ENCODE results near the gene NTNG1.

NTNG1 gene

DNA sequence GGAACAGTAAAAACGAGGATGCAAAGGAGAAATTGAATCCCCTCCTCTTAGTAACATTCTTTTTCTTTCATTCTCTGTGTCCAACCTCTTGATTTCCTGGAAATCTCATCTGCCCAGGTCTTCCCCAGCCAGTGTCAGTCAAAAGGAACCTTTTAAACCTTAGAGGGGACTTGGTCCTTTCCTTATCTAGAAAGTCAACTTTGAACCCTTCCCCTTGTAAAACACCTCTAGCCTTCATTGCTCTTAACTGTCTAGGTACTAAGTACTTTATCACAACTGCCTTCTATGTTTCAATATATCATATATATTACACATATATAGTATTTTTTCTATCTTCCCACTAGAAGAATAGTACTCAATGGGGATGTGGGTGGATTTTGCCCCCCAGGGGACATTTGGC lies 282.1 kb downstream of the NTNG1 start:
- no peak for DNase-seq

DNA sequence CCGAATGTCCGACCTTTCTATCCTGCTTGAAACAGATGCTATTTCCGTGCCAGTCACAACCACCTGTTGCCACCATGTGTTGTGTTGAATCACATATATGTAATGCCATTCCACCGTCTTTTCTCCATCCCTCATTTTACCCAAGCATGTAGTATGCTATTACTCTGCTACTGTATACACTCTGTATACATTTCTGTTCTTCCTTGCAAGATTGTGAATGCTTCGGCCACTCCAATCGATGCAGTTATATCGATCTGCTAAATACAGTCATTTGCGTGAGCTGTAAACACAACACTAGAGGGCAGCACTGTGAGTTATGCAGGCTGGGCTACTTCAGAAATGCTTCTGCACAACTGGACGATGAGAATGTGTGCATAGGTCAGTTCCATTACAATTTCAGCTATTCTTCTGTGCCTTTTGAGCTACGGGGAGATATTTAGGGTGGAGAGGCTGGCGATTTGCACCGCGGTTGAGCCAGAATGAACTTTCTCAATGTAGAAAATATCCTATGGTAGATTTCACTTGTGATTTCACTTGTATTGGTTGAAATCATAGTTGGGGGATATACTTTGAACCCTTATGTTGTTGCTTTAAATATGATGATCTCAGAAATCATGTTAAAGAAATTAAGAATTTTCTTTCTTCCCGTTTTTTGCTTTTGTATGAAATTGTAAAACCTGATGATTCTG lies 289.8 kb downstream of the NTNG1 start:
- DNase-seq: no peak

DNA sequence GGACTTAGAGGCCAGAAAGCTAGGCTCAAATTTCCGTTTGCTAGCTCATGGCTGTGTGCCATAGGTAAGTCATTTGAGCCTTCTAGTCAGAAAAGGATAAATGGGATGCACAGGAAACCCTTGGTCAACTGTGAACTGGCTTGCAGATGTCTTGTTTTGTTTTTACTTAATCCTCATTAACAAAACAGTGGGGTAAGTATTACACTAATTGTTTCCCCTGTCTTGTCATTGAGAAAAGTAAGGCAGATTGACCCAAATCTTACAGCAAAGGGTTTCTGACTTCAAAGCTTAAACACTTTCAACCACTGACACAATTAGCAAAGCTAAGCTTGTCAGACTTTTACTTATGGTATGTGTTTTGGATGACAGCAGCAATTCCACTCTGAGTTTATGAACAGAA lies 291.3 kb downstream of the NTNG1 start:
- DNase-seq: no peak

DNA sequence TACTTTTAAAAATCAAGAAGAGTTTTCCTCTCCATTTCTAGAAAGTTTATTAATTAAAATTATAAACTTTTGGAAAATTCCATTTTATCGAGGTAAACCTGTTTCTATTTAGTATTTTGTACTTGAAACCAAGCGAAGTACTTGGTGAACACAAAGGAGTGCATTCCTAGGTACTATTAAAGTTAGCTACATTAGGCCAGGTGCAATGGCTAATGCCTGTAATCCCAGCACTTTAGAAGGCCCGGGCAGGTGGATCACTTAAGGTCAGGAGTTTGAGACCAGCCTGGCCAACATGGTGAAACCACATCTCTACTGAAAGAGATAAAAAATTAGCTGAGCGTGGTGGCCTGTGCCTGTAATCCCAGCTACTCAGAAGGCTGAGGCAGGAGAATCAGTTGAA lies 292.2 kb downstream of the NTNG1 start:
- no peak for DNase-seq

DNA sequence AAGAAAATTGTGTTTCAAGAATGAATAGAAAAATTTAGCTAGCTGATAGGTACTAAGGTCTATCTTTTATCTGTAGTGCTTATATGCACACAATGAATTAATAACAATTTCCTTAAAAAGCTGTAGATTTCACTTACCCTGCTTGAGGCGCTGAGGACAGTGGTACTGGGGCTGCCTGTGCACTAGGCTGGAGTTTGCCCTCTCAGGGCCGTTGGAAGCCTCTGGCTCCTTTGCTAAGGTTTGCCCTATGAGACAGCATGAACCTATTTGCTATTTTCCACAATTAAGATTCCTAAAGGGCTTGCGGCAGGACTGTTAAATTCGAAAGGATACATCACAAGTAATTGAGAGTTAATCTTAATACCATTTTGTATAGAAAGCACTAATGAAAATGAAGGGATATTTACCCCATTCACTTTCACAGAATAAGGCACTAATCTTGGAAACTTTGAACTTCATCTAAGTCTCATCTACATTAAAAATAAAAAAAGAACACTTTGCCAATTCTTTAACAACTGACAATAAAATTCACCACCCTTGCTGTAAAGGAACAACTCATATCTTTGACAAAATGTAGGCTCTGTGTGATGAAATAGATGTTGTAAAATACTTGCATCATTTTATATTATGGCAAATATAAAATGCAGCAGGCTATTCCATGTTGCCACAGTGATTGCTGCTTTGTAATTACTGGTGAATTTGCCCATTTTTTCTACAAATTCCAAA lies 293.0 kb downstream of the NTNG1 start:
- DNase-seq: no peak

DNA sequence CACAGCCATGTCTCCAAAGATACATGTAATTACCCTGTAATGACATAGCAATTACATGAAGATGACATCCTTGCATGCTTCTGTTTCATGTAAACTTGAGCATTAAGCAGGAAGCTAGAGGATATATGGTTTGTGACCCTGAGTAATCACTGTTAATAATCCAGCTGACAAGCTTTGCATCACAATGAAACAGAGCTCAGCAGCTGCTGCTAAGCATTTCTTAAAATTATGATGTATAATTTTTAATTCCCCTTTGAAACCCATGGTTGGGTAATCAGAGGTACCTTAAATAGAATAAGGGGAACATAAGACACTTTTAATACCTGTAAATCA lies 293.5 kb downstream of the NTNG1 start:
- DNase-seq: no peak

DNA sequence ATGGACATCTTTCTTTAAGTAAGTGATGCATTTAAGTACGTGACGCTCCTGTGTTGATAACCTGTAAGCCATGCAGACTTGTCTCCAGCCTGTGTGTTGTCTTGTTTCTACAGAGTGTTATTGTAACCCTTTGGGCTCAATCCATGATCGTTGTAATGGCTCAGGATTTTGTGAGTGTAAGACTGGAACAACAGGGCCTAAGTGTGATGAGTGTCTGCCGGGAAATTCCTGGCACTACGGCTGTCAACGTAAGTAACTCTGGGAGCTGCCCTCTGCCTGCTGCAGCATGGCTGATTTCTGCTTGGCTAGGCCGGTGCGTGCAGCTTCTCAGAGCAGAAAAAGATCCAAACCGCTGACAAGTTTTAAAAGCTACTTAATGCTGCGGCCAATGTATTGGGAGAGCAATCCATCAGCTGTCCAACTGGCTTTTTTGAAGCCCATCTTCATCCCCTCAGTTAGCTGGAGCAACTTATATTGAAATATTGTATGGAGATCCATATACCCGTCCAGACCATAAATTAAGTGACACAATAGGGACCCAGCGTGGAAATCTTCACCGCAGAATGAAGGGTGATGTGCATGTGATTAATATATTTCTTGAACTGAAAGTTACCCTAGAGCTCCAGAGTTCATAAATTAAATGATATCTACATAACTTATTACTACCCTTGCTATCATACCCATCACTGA lies 295.9 kb downstream of the NTNG1 start:
- DNase-seq: no peak

DNA sequence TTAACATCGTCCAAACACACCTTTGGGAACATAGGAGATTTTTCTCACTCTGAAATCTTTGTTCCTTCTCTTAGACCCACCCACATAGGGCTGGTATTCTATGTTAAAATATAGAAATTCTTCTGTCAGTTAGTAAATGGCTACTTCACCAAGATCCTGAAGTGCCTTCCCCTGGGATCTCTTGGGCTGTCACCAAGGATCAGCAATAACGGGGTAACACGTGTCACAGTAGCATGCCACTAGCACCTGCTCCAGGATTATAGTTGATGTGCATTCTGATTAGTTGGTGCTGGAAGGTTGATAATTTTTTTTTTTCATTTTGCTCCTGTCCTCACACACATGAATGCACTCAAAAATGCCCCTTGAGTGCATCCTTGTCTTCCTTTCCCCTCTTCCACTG lies 298.7 kb downstream of the NTNG1 start:
- no peak for DNase-seq

DNA sequence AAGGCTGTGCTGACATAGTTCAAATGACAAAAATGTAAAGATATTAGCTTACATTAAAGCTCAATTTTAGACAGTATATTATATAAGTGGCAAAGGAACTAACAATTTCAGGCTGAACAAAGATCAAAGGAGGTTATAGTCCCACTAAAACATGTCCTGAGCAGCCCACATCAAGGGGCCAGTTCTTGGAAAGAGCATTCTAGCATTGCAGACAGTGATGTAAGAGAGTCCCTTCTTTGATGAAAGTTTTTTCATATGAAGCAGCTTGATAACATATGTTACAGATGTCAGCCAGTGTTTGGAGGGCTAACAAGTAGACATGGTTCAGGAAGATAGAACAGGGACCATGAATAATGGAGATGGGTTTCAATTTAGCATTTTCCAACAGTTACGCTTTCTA lies 301.7 kb downstream of the NTNG1 start:
- no peak for DNase-seq

DNA sequence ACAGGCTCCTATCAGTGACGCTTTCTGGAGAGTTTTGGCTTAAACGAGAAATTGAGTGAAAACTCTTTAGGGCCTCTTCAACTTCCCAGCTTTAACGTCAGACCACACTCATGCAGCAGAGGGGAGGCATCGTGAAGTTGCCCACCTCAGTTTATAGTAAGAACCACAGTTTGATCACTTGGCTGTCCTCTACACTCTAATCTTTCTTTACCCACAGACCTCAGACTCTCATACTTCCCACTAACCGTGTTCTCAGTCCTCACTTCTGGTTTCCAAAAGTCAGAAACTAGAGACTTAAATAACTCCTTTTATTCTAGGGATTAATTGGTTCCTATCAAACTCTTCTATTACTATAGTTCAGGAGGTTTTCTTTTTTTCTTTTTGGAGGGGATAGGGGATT lies 302.2 kb downstream of the NTNG1 start:
- DNase-seq: no peak

DNA sequence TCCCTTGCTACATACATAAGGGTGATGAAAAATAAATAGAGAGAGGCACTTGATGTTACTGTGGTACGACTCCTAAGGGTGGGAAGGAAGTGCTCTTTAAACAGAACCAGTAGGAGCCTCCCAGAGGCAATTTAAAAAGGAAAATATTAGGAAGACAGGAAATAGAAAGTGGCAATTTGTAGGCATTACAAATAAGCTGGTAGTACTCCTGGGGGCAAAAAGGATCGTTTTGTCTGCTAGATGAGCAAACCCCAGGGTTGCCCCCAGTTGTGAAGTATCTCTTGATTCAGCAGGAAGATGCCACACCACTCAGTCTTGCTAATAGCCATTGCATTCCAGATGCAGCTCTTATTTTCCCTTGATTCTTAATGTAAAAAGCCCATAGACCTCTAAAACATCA lies 303.0 kb downstream of the NTNG1 start:
- no peak for DNase-seq

DNA sequence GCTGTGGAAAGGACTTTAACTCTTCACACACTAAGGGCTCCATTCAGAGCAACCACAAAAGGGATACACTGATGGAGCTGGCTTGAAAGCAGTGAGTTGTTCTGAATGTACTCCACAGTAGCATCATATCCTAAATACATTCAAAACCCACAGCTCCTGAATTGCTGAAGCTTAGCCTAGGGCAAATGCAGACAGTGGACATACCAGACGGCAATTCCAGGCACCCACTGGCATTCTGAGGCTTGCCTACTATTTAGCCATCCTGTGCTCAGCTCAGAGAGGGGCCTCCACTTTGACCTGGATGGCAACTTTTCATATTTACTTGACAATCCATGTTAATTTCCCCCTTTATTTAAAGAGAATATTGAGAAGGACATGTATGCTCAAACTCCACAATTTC lies 303.5 kb downstream of the NTNG1 start:
- no peak for DNase-seq

DNA sequence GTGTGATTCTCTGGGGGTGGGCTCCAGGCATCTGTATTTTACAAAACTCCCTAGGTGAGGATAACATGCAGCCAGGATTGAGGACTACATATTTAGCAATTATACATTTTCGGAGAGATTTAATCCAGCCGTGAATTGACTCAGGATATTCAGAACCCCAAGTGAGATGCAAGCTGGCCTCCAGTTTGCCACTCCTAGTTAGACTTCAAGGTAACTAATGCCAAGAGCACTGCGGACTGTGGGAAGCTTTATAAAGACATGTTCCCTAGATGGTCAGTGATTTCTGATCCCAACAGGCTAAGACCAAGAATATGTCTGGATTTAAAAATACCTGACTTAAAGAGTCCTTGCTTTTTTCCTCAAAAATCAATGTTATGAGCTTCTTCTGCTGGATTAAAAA lies 308.5 kb downstream of the NTNG1 start:
- no peak for DNase-seq

DNA sequence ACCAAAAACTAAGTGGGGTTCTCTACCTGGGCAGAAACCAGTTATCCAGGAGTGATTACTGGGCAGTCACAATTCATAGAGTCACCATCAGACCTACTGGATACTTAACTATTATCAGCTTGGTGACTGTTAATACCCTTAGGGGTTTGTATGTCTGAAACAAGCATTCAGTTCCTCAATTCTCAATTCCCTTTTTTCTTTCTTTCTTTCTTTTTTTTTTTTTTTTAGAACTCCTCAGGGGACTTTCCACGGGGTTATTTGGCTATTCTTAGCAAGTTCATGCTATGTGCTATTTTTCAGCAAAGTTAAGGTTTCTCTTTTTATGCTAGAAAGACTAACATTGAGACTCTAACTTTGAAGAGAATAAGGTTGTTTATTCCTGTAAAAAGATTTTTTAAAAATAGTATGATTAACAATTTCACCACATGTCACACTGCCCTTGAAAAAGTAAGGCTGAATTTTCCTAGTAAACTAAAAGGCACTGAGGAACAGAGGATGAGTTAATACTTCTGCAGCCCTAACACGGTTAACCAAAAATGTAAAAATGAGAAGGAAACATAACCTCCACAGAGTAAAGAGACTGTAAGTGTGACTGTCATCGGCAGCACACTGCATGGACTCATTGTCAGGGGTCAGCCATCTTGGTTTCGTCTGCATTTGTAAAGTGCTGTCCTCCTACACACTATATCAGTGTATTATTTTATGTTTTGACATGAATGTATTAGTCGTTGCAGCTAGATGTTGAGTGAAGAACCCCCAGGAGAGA lies 310.2 kb downstream of the NTNG1 start:
- no peak for DNase-seq

DNA sequence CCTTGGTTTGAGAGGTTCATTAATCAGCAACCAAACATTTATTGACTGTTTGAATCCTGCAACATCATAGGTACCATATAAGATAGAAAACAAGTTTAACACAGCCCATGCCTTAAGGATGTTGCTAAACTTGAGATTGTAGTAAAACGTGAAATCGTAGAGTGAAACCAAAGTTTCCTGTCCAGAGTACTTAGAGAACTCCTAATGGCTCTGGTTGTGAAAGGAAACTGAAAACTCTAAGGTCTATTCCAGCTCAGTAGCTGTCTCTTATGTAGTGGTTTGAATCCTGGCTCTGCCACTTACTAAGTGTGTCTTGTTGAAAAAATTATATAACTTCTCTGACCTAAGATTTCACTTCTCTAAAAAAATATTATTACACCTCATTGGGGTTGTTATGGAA lies 310.9 kb downstream of the NTNG1 start:
- DNase-seq: no peak

DNA sequence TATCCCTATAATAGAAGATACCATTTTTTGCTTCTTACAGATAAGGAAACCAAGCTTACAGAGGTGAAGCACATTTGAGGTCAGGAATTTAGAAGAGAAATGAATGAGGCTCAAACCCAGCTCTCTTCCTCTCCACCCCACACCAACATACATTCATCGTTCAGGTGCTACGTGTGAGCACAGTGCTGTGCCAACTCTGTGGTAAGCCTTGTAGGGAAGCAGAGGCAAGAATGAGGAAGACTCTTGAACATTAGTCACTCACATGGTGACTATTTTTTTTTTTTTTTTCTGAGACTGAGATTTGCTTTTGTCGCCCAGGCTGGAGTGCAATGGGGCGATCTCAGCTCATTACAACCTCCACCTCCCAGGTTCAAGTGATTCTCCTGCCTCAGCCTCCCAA lies 314.0 kb downstream of the NTNG1 start:
- DNase-seq: no peak

DNA sequence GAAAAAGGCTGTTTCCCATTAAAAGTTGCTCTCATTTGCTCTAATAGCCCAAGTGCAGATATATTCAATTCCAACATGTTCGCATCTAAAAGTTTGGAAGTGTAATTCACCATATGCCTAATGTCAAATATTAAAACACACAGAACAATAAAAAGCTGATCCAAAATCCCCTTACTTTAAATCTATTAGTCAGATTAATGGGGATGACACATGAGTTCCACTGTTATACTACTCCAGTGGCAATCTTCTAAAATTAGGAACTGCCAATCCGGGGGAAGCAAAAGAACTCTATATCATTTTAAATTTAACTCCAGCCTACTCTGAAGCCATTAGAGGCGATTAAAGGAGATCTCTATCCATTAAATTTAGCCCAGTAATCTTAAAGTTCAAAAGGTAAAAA lies 317.1 kb downstream of the NTNG1 start:
- no peak for DNase-seq

DNA sequence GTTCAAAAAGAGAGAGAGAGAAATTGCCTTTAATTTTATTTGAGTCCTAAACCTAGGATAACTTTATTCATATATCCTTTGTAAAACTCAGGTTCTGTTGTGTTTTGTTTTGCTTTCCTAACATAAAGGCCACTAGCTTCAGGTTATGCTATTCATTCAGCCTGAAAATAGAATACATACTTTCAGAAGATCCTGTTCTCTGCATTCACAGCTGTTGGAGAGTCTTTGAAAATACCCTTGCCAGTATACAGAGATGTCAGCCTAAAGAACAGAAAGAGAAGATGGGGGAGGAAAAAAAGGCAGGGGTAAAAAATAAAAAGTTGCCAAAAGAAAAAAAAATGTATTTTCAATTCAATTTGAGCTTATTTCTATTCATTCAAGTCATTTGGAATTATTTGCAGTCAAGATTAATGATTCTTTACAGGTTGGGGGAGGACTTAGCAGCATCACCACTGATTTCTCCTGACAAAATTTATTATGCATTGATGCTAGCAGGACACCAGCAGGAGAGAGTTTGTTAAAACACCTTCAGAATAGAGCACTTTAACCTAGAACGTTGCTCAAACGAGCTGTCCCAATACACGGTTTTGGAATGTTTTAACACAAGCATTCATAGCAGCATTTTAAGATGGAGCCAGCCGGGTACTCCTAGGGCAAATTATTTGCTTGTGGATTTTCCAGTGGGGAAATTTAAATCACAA lies 318.5 kb downstream of the NTNG1 start:
- no peak for DNase-seq

DNA sequence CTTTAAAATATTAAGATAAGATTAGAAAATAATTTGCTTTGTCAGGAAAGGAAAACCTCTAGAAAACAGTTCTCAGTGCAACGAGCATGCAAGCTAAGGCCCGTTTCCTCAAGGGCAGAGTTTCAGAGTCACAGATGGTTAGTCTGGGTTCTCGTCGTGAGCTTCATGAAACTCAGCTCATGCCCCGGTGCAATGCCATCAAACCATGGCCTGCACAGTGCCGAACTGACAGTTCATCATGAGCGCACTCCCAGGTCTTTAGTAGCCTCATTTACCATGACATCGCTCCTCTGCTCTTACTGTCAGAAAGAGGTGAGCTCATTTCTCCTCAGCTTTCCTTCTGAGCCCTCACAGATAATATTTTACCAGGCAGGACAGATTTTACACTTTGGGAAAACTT lies 319.2 kb downstream of the NTNG1 start:
- no peak for DNase-seq

DNA sequence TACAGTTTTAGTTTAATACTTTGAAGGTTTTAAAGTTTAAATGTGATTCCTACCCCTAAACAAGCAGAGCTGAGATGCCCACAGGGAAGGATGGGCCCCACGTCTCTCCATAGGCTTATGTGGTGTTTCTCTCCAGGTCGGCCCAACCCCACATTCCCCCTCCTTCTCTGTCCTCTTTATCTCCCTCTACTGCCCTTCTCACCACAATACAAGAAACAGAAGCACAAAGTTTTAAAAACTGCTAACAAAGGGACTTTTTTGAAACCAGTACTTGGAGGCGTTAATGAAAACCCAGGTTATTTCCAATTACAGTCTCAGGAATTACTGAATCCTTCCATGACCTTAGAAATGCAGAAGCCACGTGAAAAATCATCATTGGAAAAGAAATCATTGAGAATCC lies 324.0 kb downstream of the NTNG1 start:
- no peak for DNase-seq

DNA sequence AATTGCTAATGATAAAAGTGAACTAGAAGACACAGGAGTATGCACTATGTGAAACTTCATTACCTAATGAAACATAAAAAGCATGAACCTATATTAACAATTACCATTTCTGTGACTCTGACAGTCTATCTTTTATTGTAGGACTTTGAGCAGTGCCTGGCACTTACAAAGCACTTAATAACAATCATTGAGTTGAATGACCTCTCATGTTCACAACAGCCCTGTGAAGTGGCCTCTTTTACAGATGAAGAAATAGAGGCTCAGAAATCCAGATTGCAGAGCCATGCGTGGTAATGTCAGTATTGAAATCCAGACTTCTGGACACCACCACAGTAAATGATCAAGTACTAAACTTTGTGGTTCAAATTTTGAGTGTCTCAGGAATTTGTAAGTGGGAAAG lies 326.4 kb downstream of the NTNG1 start:
- no peak for DNase-seq

DNA sequence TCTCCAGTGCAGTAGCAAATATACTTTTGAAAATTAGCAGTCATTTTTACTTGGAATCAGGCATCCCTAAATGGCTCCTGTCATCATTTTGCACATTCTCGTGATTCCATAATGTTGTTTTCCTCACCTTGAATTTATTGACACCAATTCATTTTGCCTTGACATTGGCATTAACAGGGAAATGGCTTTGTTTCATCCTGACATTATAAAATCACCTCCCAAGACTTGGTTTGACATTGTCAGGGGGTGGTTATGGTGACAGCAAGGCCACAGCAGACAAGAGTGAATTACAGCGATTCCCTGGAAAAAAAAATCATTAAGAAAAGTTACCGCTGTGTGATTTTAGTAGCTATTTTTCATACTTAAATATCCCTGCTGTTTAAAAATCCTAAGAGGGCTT lies 327.0 kb downstream of the NTNG1 start:
- no peak for DNase-seq

DNA sequence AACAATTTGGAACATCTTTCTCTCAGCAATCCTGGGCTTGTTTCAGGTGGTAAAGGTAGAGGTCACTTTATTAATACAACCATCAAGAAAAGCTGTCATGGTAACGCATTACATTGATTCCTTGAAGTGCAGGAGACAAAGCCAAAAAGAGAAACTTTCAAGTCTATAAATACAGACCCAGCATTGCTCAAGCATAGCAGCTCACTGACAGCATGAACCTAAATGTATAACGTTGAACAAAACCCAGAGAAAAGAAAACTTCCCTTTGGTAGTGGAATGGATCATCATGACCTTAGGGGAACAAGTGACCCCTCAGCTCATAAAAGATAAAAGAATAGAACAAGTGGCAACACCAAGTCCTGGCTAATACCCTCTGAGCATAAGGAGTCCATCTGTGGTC lies 332.2 kb downstream of the NTNG1 start:
- no peak for DNase-seq

Data from NCI-H2081 treated with DMSO at 0.1 percent for 48 hours (cell line).